ENCODE results near the gene TMEM94.

Gene TMEM94

GRCh38 chr17:75530837-75531720 is 74.6 kb downstream of the TMEM94 start:
- no peak for DNase-seq

GRCh38 chr17:75531721-75532072 is 75.3 kb downstream of the TMEM94 start:
- DNase-seq, result no peak

- no peak for DNase-seq
Measured at GRCh38 chr17:75535119-75535537, 78.7 kb downstream of the TMEM94 start.

- DNase-seq, result no peak
Measured at GRCh38 chr17:75535871-75536270, 79.4 kb downstream of the TMEM94 start.

- no peak for DNase-seq
Measured at GRCh38 chr17:75536366-75536765, 79.9 kb downstream of the TMEM94 start.

GRCh38 chr17:75539967-75540729 is 83.7 kb downstream of the TMEM94 start:
- DNase-seq, result no peak

GRCh38 chr17:75540923-75541503 is 84.6 kb downstream of the TMEM94 start:
- DNase-seq, result no peak

- DNase-seq, result no peak
Measured at GRCh38 chr17:75542229-75542628, 85.8 kb downstream of the TMEM94 start.

GRCh38 chr17:75542728-75543336 is 86.4 kb downstream of the TMEM94 start:
- no peak for DNase-seq

- DNase-seq, result no peak
Measured at GRCh38 chr17:75544250-75544649, 87.8 kb downstream of the TMEM94 start.

GRCh38 chr17:75546181-75546580 is 89.7 kb downstream of the TMEM94 start:
- no peak for DNase-seq

- DNase-seq, result no peak
Measured at GRCh38 chr17:75547091-75547490, 90.7 kb downstream of the TMEM94 start.

GRCh38 chr17:75548813-75549212 is 92.4 kb downstream of the TMEM94 start:
- DNase-seq, result no peak

Data from cerebellar nuclear complex (tissue), 1 donor.